SU-DHL-6 (cell line): ENCODE measurements around the gene RMND1.
A peak's percentile ranks its signal among the peaks of the same experiment; 100 is the strongest.
"Not testable (repeated sequence)": the region's sequence is repeated elsewhere in the genome, so short reads cannot be mapped to it uniquely, and the experiment has no call there.

Source experiments
- H2AFZ ChIP-seq: fragments of 200-600 bp; sonication (generic); 2 replicates; pipeline ENCODE4 v1.6.1; 2014; ENCODE audit warnings: low read depth, mild to moderate bottlenecking, moderate library complexity, mixed read lengths, antibody characterized with exemption, low read length; ENCODE audit not compliant: severe bottlenecking
- H3F3A ChIP-seq: fragments of 200-600 bp; shearing (Covaris generic); 2 replicates; pipeline ENCODE4 v1.6.0; 2016; ENCODE audit warnings: antibody characterized with exemption, mild to moderate bottlenecking; ENCODE audit not compliant: insufficient read depth
- H3K27ac ChIP-seq: fragments of 200-600 bp; sonication (generic); 2 replicates; pipeline ENCODE4 v1.5.1; 2016; ENCODE audit warnings: low read depth, mild to moderate bottlenecking, low read length, moderate library complexity, mixed read lengths
- H3K27me3 ChIP-seq: fragments of 200-600 bp; sonication (generic), shearing (Covaris generic); 2 replicates; pipeline ENCODE4 v1.6.0; 2014; ENCODE audit warnings: mild to moderate bottlenecking, low read length
- H3K36me3 ChIP-seq: fragments of 200-600 bp; sonication (generic); 2 replicates; pipeline ENCODE4 v1.6.1; 2014; ENCODE audit warnings: mild to moderate bottlenecking, low read length, mixed read lengths
- H3K4me2 ChIP-seq: fragments of 300-600, 200-600 bp; shearing (Covaris generic), sonication (generic); 2 replicates; pipeline ENCODE4 v1.6.0; 2014; ENCODE audit warnings: low read length, low read depth, mild to moderate bottlenecking; ENCODE audit not compliant: poor library complexity, severe bottlenecking
- H3K4me3 ChIP-seq: fragments of 200-600 bp; sonication (generic); 2 replicates; pipeline ENCODE4 v1.5.1; 2014; ENCODE audit warnings: antibody characterized with exemption, low read length, mild to moderate bottlenecking, mixed read lengths; ENCODE audit not compliant: insufficient read depth, poor library complexity, severe bottlenecking
- H3K79me2 ChIP-seq: fragments of 200-600 bp; sonication (generic); 2 replicates; pipeline ENCODE4 v1.6.1; 2014; ENCODE audit warnings: mild to moderate bottlenecking, low read length, moderate library complexity; ENCODE audit not compliant: insufficient read depth
- H3K9ac ChIP-seq: fragments of 200-600 bp; sonication (generic); 2 replicates; pipeline ENCODE4 v1.7.0; 2014; ENCODE audit warnings: mild to moderate bottlenecking, low read length
- H3K9me2 ChIP-seq: fragments of 200-600 bp; sonication (generic); replicated peaks from 2 replicates; pipeline ENCODE4 v1.6.1; 2014; ENCODE audit warnings: low read length; ENCODE audit not compliant: insufficient read depth
- H3K9me3 ChIP-seq: fragments of 200-600 bp; sonication (generic); 2 replicates; pipeline ENCODE4 v1.6.1; 2014; ENCODE audit warnings: low read length, mixed read lengths; ENCODE audit not compliant: insufficient read depth
- H4K20me1 ChIP-seq: fragments of 200-600 bp; sonication (generic); 2 replicates; pipeline ENCODE4 v1.6.1; 2014; ENCODE audit warnings: low read depth, mild to moderate bottlenecking, antibody characterized with exemption, low read length, moderate library complexity, mixed read lengths
- EZH2phosphoT487 ChIP-seq: fragments of 200-600 bp; sonication (generic), shearing (Covaris generic); conservative IDR thresholded peaks from 2 replicates; pipeline ENCODE4 v1.6.1; 2018; ENCODE audit warnings: mild to moderate bottlenecking, antibody characterized with exemption, low read length, moderate library complexity, mixed read lengths
- TF ChIP-seq, protein P1 (sequence below): fragments of 200-600 bp; sonication (generic); IDR thresholded peaks from one replicate; pipeline ENCODE4 v1.5.1; 2017; ENCODE audit warnings: antibody characterized with exemption, mild to moderate bottlenecking, low read length, moderate library complexity; ENCODE audit not compliant: insufficient read depth, poor library complexity, severe bottlenecking

The RMND1 gene

GRCh38 chr6:151452750-151453427 is 963 bp upstream of the RMND1 start:
- Histone ChIP-seq H3K79me2 (peaks cover 59% of the 10 kb centered on the region), H3K9me2 (no peaks in the 10 kb centered on the region), H3K27ac (peak overlapping the region; percentile 62), H3K9ac (peak overlapping the region; percentile 76), H3K9me3 (no peaks in the 10 kb centered on the region), H3K36me3 (0 out of 2 replicates have a peak, but pooled peaks cover under 1% of the 10 kb centered on the region), H3K4me3 (peak overlapping the region; percentile 84), H3K4me2 (peak overlapping the region; percentile 81), H4K20me1 (no peaks in the 10 kb centered on the region; the same call in 1 of the 2 replicates), H2AFZ (peak overlapping the region; percentile 73), H3F3A (no peaks in the 10 kb centered on the region), H3K27me3 (no peaks in the 10 kb centered on the region)
- TF ChIP-seq, protein P1, sequence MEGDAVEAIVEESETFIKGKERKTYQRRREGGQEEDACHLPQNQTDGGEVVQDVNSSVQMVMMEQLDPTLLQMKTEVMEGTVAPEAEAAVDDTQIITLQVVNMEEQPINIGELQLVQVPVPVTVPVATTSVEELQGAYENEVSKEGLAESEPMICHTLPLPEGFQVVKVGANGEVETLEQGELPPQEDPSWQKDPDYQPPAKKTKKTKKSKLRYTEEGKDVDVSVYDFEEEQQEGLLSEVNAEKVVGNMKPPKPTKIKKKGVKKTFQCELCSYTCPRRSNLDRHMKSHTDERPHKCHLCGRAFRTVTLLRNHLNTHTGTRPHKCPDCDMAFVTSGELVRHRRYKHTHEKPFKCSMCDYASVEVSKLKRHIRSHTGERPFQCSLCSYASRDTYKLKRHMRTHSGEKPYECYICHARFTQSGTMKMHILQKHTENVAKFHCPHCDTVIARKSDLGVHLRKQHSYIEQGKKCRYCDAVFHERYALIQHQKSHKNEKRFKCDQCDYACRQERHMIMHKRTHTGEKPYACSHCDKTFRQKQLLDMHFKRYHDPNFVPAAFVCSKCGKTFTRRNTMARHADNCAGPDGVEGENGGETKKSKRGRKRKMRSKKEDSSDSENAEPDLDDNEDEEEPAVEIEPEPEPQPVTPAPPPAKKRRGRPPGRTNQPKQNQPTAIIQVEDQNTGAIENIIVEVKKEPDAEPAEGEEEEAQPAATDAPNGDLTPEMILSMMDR = no peak
- TF ChIP-seq EZH2phosphoT487 = no peak

- Histone ChIP-seq H3K36me3 (no peaks in the 10 kb centered on the region), H3K79me2 (peaks cover 62% of the 10 kb centered on the region), H3K4me2 (peak overlapping the region; percentile 91), H3K9ac (peak overlapping the region; percentile 80), H3K9me2 (no peaks in the 10 kb centered on the region), H3F3A (no peaks in the 10 kb centered on the region), H4K20me1 (no peaks in the 10 kb centered on the region; the same call in 1 of the 2 replicates), H3K27me3 (no peaks in the 10 kb centered on the region), H3K9me3 (no peaks in the 10 kb centered on the region), H2AFZ (peak overlapping the region; percentile 76), H3K27ac (0 out of 2 replicates have a peak overlapping the region, but pooled peaks have one; percentile 8), H3K4me3 (peak overlapping the region; percentile 96)
- no peak for TF ChIP-seq EZH2phosphoT487
- TF ChIP-seq, protein P1 = no peak
Observed at GRCh38 chr6:151451417-151451949, 443 bp downstream of the RMND1 start.

GRCh38 chr6:151450928-151451327 is 998 bp downstream of the RMND1 start:
- peak overlapping the region; percentile 91 for H3K4me2 ChIP-seq
- not testable (repeated sequence) for H3K27me3 ChIP-seq, H3F3A ChIP-seq, H3K9me3 ChIP-seq, H2AFZ ChIP-seq, H3K9me2 ChIP-seq, H3K36me3 ChIP-seq, H4K20me1 ChIP-seq, H3K27ac ChIP-seq
- peak overlapping the region; percentile 96 for H3K4me3 ChIP-seq
- peaks cover 66% of the 10 kb centered on the region for H3K79me2 ChIP-seq
- peak overlapping the region; percentile 80 for H3K9ac ChIP-seq

DNA sequence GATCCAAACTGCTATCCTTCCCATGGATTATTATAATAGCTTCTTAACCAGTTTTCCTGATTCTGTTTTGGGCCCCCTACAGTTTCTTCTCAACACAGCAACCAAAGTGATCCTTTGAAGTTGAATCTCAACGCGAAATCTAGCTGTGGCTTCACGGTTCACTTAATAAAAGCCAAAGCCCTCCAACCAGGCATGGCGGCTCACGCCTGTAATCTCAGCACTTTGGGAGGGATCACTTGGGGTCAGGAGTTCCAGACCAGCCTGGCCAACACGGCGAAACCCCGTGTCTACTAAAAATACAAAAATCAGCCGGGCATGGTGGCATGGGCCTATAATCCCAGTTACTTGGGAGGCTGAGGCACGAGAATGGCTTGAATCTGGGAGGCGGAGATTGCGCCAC is 3.3 kb downstream of the RMND1 start:
- no peak for TF ChIP-seq EZH2phosphoT487
- TF ChIP-seq, protein P1 = no peak
- Histone ChIP-seq H3K4me3 (no peak overlapping the region), H2AFZ (no peak overlapping the region), H3K27me3 (no peaks in the 10 kb centered on the region), H3K79me2 (peaks cover 72% of the 10 kb centered on the region), H3F3A (no peaks in the 10 kb centered on the region), H3K9ac (no peak overlapping the region), H3K9me3 (no peaks in the 10 kb centered on the region), H3K27ac (no peak overlapping the region), H3K36me3 (peaks cover 3% of the 10 kb centered on the region; the same call in 1 of the 2 replicates), H3K4me2 (no peak overlapping the region), H4K20me1 (no peaks in the 10 kb centered on the region), H3K9me2 (no peaks in the 10 kb centered on the region)
